Kidney glomerular epithelial cell (primary cell): ENCODE data around the gene BRINP1.
A peak's percentile ranks its signal among the peaks of the same experiment; 100 is the strongest.

Experiments
- DNase-seq: peaks from one replicate; lab custom pipeline; 2025; lab: John Stamatoyannopoulos, UW

BRINP1 gene

GRCh38 chr9:119343059-119343990, 25.9 kb downstream of the BRINP1 start:
- DNase-seq: no peak

- no peak for DNase-seq
Observed at GRCh38 chr9:119339056-119339455, 30.2 kb downstream of the BRINP1 start.

GRCh38 chr9:119337573-119337972, 31.7 kb downstream of the BRINP1 start:
- no peak for DNase-seq

GRCh38 chr9:119334745-119335144, 34.5 kb downstream of the BRINP1 start:
- no peak for DNase-seq

- DNase-seq: no peak
Observed at GRCh38 chr9:119333507-119334229, 35.6 kb downstream of the BRINP1 start.

DNA sequence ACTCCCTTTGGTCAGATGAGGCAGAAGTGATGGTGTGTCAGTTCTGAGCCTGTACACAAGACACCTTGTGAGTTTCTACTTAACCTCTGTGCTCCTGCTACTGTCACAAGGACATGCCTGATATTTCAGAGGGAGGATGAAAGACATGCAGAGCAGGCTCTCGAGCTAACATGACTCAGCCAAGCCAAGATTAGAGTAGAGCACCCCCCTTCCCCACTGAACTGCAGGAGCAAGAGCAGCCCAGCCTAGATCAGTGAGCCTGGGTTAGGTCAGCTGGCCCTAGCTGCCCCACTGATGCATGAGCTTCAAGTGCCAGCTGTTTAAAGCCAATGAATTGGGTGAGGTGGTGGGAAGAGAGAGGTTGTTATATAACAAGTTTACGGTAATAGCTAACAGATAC, 36.7 kb downstream of the BRINP1 start:
- DNase-seq: no peak

DNA sequence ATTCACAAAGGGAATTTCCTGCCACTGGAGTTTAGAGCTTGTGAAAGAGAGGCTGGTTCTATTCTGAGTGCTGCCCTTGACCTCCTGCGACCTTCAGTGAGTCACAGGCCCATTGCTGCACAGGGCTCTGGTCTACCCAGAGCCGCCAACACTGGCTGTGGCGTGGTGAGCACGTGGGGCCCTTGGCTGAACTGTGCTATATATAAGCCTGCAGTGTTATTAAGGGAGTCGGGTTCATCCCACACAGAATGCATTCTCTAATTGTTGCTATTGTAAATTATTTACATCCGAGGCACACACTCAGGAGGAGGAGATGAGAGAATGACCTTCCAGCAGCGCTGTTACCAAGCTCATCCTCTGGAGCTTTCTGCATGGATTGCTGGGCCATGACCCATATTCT, 47.1 kb downstream of the BRINP1 start:
- peak; percentile 87 for DNase-seq

DNA sequence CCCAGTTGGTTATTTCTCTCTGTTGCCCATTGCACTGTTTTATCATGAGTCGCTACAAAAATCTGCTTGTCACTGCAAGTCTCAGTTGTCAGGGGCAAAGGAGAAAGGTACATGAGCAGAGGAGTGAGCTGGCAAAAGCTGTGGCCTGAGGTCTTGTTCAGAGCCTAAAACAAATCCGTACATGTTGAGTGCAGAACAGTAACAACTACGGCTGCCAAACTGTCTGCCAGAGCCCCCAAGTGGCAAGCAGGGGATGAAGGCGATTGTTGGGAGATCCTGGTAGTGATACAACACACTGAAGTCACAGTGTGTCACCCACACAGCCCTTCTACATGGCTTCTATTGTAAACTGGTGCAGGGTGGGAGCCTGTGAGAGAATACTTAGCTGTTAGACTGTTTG, 50.9 kb downstream of the BRINP1 start:
- DNase-seq: no peak

- no peak for DNase-seq
Observed at GRCh38 chr9:119313846-119314245, 55.4 kb downstream of the BRINP1 start.

DNA sequence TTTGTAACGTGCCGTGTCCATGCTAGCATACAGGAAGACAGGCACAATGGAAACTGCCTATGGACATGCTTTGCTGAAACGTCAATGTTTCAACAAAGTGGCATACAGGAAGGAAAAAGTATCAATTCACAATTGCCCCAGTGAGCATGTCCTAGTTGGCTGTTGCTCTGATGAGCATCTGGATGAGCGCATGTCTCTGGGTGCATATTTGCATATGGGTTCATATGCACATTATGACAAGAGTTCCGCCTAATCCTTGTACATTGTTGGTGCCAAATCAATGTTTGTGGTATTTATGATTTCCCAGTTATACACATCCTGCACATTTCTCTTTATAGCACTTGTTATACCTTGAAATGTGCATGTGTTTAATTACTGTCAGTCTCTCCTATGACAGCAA, 58.5 kb downstream of the BRINP1 start:
- no peak for DNase-seq

DNA sequence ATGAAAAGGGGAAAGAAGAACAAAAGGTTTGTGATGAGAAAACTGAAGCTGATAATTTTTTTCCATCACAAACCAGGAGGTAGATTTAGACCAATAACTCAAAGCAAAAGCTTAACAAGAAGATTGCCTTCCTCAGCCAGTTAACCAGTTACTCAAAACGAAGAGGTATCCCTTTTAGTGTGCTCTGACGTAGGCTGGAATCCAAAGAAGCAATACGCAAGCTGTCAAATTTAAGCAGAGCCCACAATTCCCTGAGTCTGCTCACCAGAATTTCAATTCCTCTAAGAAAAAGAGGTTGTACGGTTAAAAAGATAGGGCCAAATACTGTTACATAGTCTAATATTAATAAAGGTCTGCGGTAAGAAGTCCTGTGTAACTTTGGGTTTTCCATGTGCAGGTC, 61.8 kb downstream of the BRINP1 start:
- no peak for DNase-seq

GRCh38 chr9:119304555-119304954, 64.7 kb downstream of the BRINP1 start:
- no peak for DNase-seq

DNA sequence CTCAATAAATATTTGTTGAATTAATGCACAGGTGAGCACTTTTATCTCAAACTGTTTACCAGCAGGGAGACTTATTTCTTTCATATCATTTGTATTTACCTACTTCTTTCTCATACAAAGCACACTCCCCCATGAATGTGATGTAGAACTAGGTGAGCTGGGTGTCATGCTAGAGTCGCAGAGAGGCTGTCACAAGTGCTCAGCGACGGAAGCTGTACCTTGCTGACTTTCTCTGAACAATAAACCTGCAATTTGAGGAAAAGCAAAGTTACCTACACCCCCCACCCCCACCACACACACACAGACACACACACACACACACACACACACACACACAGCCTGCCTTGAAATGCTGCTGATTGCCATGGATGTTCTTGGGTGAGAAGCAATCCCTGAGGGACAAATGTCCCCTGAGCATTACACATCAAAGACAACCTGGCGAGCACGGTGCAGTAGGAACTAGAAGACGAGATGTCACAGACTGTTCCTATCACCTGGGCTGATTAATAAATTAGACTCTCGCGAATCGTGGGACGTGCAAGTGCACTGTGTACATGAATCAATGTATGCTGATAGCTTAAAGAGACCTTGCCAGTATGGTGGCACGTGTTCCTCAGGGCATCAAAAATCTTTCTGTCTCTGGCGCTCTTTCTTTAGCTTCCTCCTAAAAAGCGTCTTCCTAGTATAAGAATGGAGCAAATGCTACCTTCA, 66.1 kb downstream of the BRINP1 start:
- no peak for DNase-seq

DNA sequence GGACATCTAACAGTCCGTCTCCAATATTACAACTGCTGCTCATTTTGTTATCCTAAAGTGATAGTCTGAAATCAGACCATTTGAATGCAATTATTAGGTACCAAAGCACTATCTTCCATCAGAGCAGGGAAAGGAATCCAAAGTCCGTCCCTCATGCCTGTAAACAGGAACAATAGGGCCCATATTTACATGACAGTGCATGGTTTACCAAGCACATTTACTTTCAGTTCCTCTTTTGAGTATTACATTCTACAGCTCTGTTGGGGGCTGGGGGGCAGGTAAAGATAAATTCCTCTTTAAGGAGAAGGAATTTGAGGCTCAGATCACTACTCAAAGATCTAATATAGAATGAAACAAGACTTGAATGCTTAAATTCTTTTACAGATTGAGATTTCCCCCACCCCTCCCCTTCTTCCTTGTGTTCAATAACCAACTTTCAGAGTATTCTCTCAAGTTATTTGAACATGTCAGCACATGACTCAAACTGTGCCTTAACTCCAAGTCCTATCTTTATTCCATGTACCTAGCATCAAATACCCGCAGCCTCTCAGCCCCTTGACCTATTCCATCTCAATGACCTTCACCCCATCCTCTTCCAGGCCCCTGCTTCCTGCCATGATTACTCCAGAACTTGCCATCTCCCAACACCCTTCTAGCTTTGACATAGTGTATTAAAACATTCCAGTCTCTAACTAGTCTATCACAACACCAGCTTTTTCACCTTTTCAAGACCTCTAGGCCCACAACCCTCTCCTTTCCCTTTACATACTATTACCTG, 71.0 kb downstream of the BRINP1 start:
- no peak for DNase-seq

- DNase-seq: no peak
Observed at GRCh38 chr9:119291554-119291953, 77.7 kb downstream of the BRINP1 start.

- DNase-seq: peak; percentile 73
Observed at GRCh38 chr9:119289740-119290433, 79.3 kb downstream of the BRINP1 start.

GRCh38 chr9:119284587-119285337, 84.5 kb downstream of the BRINP1 start:
- no peak for DNase-seq

DNA sequence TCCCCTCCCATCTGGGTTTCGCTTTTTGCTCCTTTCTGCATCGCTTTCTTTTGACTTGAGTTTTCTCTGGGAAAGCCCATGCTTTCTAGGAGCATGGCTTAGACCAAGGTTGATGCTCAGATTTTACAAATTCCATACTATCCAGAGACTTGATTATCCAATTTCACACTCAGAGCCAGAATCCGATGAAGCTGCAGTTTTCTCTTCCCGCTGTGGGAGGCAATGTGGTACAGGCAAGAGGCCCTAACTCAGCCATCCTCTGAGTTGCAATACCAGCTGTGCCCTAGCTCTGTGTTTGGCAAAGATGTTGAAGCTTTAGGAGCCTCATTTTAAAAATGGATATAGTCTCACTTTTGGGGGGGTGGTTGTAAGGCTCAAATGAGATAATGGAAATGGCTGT, 85.1 kb downstream of the BRINP1 start:
- no peak for DNase-seq

GRCh38 chr9:119283078-119283794, 86.0 kb downstream of the BRINP1 start:
- peak; percentile 69 for DNase-seq
